Ovary (tissue), 9 donors: ENCODE measurements around the gene PAK4. TPM values are rescaled to one million over a fixed set of nuclear protein-coding genes. Genes with fewer than 3 reads are reported as not detected.
"Not testable (repeated sequence)": the region's sequence is repeated elsewhere in the genome, so short reads cannot be mapped to it uniquely, and the experiment has no call there.

Experiments used
- DNase-seq, 5 donors: peaks; one replicate each; pipeline ENCODE4 v3.0.0-alpha.2; 2019 to 2020
- H3K27ac ChIP-seq, 2 donors: fragments of 200-600 bp; one replicate each; pipeline versions ENCODE4 v1.5.1 to v1.8.0; 2019 to 2022
- H3K27me3 ChIP-seq: fragments of 200-600 bp; one replicate; pipeline ENCODE4 v1.8.0; 2022
- H3K36me3 ChIP-seq: fragments of 200-600 bp; sonication (generic); one replicate; pipeline ENCODE4 v1.5.1; 2019
- H3K4me1 ChIP-seq: one replicate; pipeline ENCODE4 v1.8.1; 2013; ENCODE audit warnings: mild to moderate bottlenecking, moderate library complexity; ENCODE audit not compliant: insufficient read depth
- H3K4me3 ChIP-seq: fragments of 200-600 bp; sonication (generic); one replicate; pipeline ENCODE4 v1.5.1; 2017
- H3K9me3 ChIP-seq, 2 donors: fragments of 200-600 bp in 1 of 2; sonication (generic) in 1 of 2; one replicate each; pipeline versions ENCODE4 v1.5.1 to v1.8.1; 2013 to 2019; ENCODE audit warnings: mild to moderate bottlenecking in 1 of 2, moderate library complexity in 1 of 2
- CTCF ChIP-seq, 3 donors: fragments of 450-650 bp in 2 of 3; fragments of 200-600 bp in 1 of 3; IDR thresholded peaks; one replicate each; pipeline versions ENCODE4 v1.5.1 to v1.8.0; 2016 to 2022; ENCODE audit warnings: antibody characterized with exemption in 3 of 3, mild to moderate bottlenecking in 1 of 3
- EP300 ChIP-seq: sonication (generic); formaldehyde crosslinking; IDR thresholded peaks from one replicate; pipeline ENCODE4 v1.6.1; 2017; ENCODE audit warnings: antibody characterized with exemption
- POLR2A ChIP-seq: fragments of 450-650 bp; IDR thresholded peaks from one replicate; pipeline ENCODE4 v1.6.1; 2017; ENCODE audit warnings: antibody characterized with exemption, mild to moderate bottlenecking, moderate library complexity
- WGBS, 3 donors: extraction: QIAGEN DNeasy Blood & Tissue Kit in 1 of 3; methylation state at CpG; one replicate each; pipeline versions ENCODE4 v1.1.5 to v1.1.7; 2013 to 2017; 5-methylcytosine and 5-hydroxymethylcytosine counted together
- intact Hi-C, 4 donors: fragments of 100-400 bp; cut with DNase I; formaldehyde crosslinking; loops; one replicate each; pipeline versions ENCODE4 v1.11.0 to v1.15.1; 2022 to 2023
- polyA plus RNA-seq, 2 donors: library from polyadenylated mRNA; stranded (reverse); fragments of 200-250 nt in 1 of 2; fragments of 350-450 nt in 1 of 2; fragmentation: Illumina TruSeq in 1 of 2; extraction: RNeasy Lipid Tissue Mini Kit (QIAGEN cat#74804) in 1 of 2; gene quantifications; one replicate each; pipeline ENCODE4 v1.2.3, GENCODE V29; 2013 to 2014
- total RNA-seq, 7 donors: library from RNA; depleted of rRNA in 2 of 7; stranded (reverse); fragments of >200 nt in 2 of 7; fragmentation: NEBNext Ultra II Directional in 3 of 7; extraction: Animal tissue kit (Norgen Biotek cat#: 25700) in 3 of 7; gene quantifications; one replicate each; pipeline versions ENCODE4 v1.1.0 to v1.2.4, GENCODE V29; 2016 to 2023
- donor health status: DM: no; HTN: no; CAD: no; lungs with moderate emphysema.
- donor health status: DM: no; HTN: no; CAD: no.
- donor health status: Bipolar disorder and iron deficiency.
- donor health status: DM: yes; HTN: yes; CAD: no.
- donor health status: DM: no; HTN: no; CAD: no.
- donor health status: DM: yes; HTN: yes; CAD: no.

PAK4 gene
- total and polyA plus RNA-seq, 9 donors, result 10.4 to 62.2 (median 35.4) TPM

- Histone ChIP-seq H3K4me1 (no peaks in the 10 kb centered on the region), H3K27me3 (no peaks in the 10 kb centered on the region), H3K27ac (no peak overlapping the region), H3K4me3 (no peak overlapping the region), H3K9me3 (no peaks in the 10 kb centered on the region), H3K36me3 (no peaks in the 10 kb centered on the region)
- DNase-seq, result no peak
- TF ChIP-seq EP300, result no peak
- TF ChIP-seq CTCF (IDR thresholded peaks at IDR 0.05), result no peak
- no peak for TF ChIP-seq POLR2A
- WGBS, 3 donors, result 80 to 84% (median 83%) methylated on average over 5 of the region's 5 CpGs
- intact Hi-C loops, result no loop called here
These were observed 91.5 kb downstream of the PAK4 start for GRCh38 chr19:39217094-39217493.

- H3K36me3 ChIP-seq, result no peaks in the 10 kb centered on the region
- H3K27me3 ChIP-seq, result no peaks in the 10 kb centered on the region
- no peak for DNase-seq
- intact Hi-C loops, result no loop called here
- H3K9me3 ChIP-seq, result no peaks in the 10 kb centered on the region
- H3K4me3 ChIP-seq, result no peak overlapping the region
- no peaks in the 10 kb centered on the region for H3K4me1 ChIP-seq
- H3K27ac ChIP-seq, result no peak overlapping the region
- TF ChIP-seq CTCF (IDR thresholded peaks at IDR 0.05), result no peak
- TF ChIP-seq EP300, result no peak
- TF ChIP-seq POLR2A, result no peak
- WGBS, 3 donors, result 75 to 82% (median 80%) methylated on average over 15 of the region's 15 CpGs
These were observed 92.8 kb downstream of the PAK4 start for GRCh38 chr19:39218230-39219007.

- H3K9me3 ChIP-seq, H3K27ac ChIP-seq, H3K4me3 ChIP-seq, H3K4me1 ChIP-seq, H3K36me3 ChIP-seq, intact Hi-C loops, DNase-seq, H3K27me3 ChIP-seq: not testable (repeated sequence)
- 63 to 72% (median 72%) methylated on average over 10 of the region's 10 CpGs for WGBS, 3 donors
These were observed 93.5 kb downstream of the PAK4 start for GRCh38 chr19:39219108-39219507.

GRCh38 chr19:39223703-39224279 is 98.2 kb downstream of the PAK4 start:
- Histone ChIP-seq H3K36me3 (no peaks in the 10 kb centered on the region), H3K4me1 (no peaks in the 10 kb centered on the region), H3K27me3 (no peaks in the 10 kb centered on the region), H3K27ac (no peak overlapping the region), H3K9me3 (no peaks in the 10 kb centered on the region), H3K4me3 (no peak overlapping the region)
- intact Hi-C loops, result no loop called here
- WGBS, 3 donors, result 17 to 22% (median 22%) methylated on average over 4 of the region's 4 CpGs
- TF ChIP-seq POLR2A (no peak), CTCF (IDR thresholded peaks at IDR 0.05) (no peak), EP300 (no peak)
- no peak for DNase-seq

- Histone ChIP-seq H3K4me1 (no peaks in the 10 kb centered on the region), H3K4me3 (no peak overlapping the region), H3K27me3 (no peaks in the 10 kb centered on the region), H3K9me3 (no peaks in the 10 kb centered on the region), H3K27ac (no peak overlapping the region), H3K36me3 (no peaks in the 10 kb centered on the region)
- no peak for DNase-seq
- TF ChIP-seq POLR2A (no peak), EP300 (no peak), CTCF (IDR thresholded peaks at IDR 0.05) (no peak)
- intact Hi-C loops, result no loop called here
- WGBS, 3 donors, result 27 to 35% (median 33%) methylated on average over 3 of the region's 3 CpGs
These were observed 99.3 kb downstream of the PAK4 start for GRCh38 chr19:39224910-39225309.
